K562 (cell line): ENCODE results near the gene CTNNBL1. TPM values are rescaled to one million over a fixed set of nuclear protein-coding genes. Genes with fewer than 3 reads are reported as not detected.
A peak's percentile ranks its signal among the peaks of the same experiment; 100 is the strongest.

ENCODE experiments used
- ARID2 ChIP-seq: fragments of 450-650 bp; IDR thresholded peaks from 2 replicates; pipeline ENCODE4 v1.6.1; 2017; ENCODE audit warnings: antibody characterized with exemption, mild to moderate bottlenecking
- CBX3 ChIP-seq, 2 experiments: IDR thresholded peaks; 1 replicate in 1 of 2; 2 replicates in 1 of 2; pipeline ENCODE4 v1.6.1; 2012; ENCODE audit warnings: inconsistent platforms in 2 of 2, low read length in 2 of 2, borderline replicate concordance in 1 of 2, control low read depth in 1 of 2
- EHMT2 ChIP-seq: fragments of 450-650 bp; IDR thresholded peaks from 2 replicates; pipeline ENCODE4 v1.6.1; 2018; ENCODE audit warnings: antibody characterized with exemption
- NFATC3 ChIP-seq: fragments of 450-650 bp; IDR thresholded peaks from 2 replicates; pipeline ENCODE4 v1.6.1; 2017; ENCODE audit warnings: mild to moderate bottlenecking
- RB1 ChIP-seq: fragments of 450-650 bp; IDR thresholded peaks from 2 replicates; pipeline ENCODE4 v1.6.1; 2017; ENCODE audit warnings: low read depth, mild to moderate bottlenecking
- SMARCA5 ChIP-seq: fragments of 450-650 bp; IDR thresholded peaks from 2 replicates; pipeline ENCODE4 v1.6.1; 2016
- ZFP1 ChIP-seq: fragments of 450-650 bp; formaldehyde crosslinking; IDR thresholded peaks from 2 replicates; pipeline ENCODE4 v1.4.0; 2020; ENCODE audit warnings: mild to moderate bottlenecking, mixed read lengths
- ZNF740 ChIP-seq, 3 experiments: fragments of 200-800 bp in 1 of 3; sonication (Bioruptor generic) in 1 of 3; sonication (generic) in 1 of 3; formaldehyde crosslinking in 1 of 3; IDR thresholded peaks; 2 replicates each; pipeline versions ENCODE4 v1.6.1 to v1.8.0; 2016 to 2022; ENCODE audit warnings: mild to moderate bottlenecking in 2 of 3, missing compliant biosample characterization in 2 of 3, missing genetic modification characterization in 2 of 3, missing genetic modification reagents in 1 of 3
- polyA plus RNA-seq, 8 experiments: library from polyadenylated mRNA; depleted of rRNA in 4 of 8; stranded (reverse) in 5 of 8; unstranded in 3 of 8; fragments of >200 nt; fragmentation: Nextera tagmentation in 2 of 8; fragmentation: Illumina TruSeq in 1 of 8; extraction: Ambion mirVana in 2 of 8; extraction: Trizol in 1 of 8; gene quantifications; 2 replicates each; pipeline versions ENCODE4 v1.2.1 to v1.2.3, GENCODE V29; 2011 to 2014; ENCODE audit warnings: inconsistent platforms in 1 of 8, missing spikeins in 1 of 8
- total RNA-seq, 7 experiments: library from RNA; depleted of rRNA in 6 of 7; stranded (reverse); fragments of >200 nt in 6 of 7; fragmentation: Illumina TruSeq in 2 of 7; extraction: Trizol in 2 of 7; gene quantifications; 2 replicates each; pipeline versions ENCODE4 v1.2.1 to v1.2.3, GENCODE V29; 2011 to 2021; ENCODE audit warnings: low replicate concordance in 1 of 7
- TF ChIP-seq, protein P1 (sequence below), 3 experiments: IDR thresholded peaks in 2 of 3; conservative IDR thresholded peaks in 1 of 3; 2 replicates each; pipeline ENCODE4 v1.5.1; 2011 to 2012; ENCODE audit warnings: low read length in 3 of 3, mild to moderate bottlenecking in 3 of 3, control low read depth in 2 of 3, improper control_type of control experiment in 1 of 3, inconsistent platforms in 1 of 3, low read depth in 1 of 3, mixed read lengths in 1 of 3, moderate library complexity in 1 of 3; ENCODE audit not compliant: insufficient read depth in 2 of 3
- TF ChIP-seq, protein P2 (sequence below): fragments of 250-450 bp; sonication (Bioruptor Pico); IDR thresholded peaks from 2 replicates; pipeline ENCODE4 v1.8.0; 2021; ENCODE audit warnings: borderline replicate concordance, mild to moderate bottlenecking, moderate library complexity; ENCODE audit not compliant: poor library complexity, severe bottlenecking
- TF ChIP-seq, protein P3 (sequence below): fragments of 200-600 bp; sonication (generic); IDR thresholded peaks from one replicate; pipeline ENCODE4 v1.6.1; 2012; ENCODE audit warnings: mild to moderate bottlenecking, low read depth, low read length, inconsistent platforms

CTNNBL1 gene
- total and polyA plus RNA-seq, 9 of the 15 experiments (the other 6 are each of a cell fraction or from before 2014, with no cell fraction given), result 32.4 to 85.6 (median 43.6) TPM

- TF ChIP-seq RB1 (0 out of 2 replicates have a peak, but pooled peaks have one; percentile 25), ZNF740 (CRISPR knock-in tag; IDR thresholded peaks at IDR 0.05) (peak; percentile 80; the same call in 1 of the 2 replicates), ZNF740 (tag; IDR thresholded peaks at IDR 0.05) (peak in 1 of 2 experiments; percentile 94; a peak in 2 of 4 replicates), EHMT2 (peak; percentile 99), ARID2 (peak; percentile 72), SMARCA5 (peak; percentile 68; the same call in 1 of the 2 replicates), ZFP1 (CRISPR knock-in tag) (no peak), CBX3 (IDR thresholded peaks at IDR 0.05; ENCODE audit: borderline replicate concordance in 1 of 2, low read length in 2 of 2) (peak in 1 of 2 experiments; percentile 35; a peak in 2 of 3 replicates), NFATC3 (no peak)
- TF ChIP-seq, protein P1, sequence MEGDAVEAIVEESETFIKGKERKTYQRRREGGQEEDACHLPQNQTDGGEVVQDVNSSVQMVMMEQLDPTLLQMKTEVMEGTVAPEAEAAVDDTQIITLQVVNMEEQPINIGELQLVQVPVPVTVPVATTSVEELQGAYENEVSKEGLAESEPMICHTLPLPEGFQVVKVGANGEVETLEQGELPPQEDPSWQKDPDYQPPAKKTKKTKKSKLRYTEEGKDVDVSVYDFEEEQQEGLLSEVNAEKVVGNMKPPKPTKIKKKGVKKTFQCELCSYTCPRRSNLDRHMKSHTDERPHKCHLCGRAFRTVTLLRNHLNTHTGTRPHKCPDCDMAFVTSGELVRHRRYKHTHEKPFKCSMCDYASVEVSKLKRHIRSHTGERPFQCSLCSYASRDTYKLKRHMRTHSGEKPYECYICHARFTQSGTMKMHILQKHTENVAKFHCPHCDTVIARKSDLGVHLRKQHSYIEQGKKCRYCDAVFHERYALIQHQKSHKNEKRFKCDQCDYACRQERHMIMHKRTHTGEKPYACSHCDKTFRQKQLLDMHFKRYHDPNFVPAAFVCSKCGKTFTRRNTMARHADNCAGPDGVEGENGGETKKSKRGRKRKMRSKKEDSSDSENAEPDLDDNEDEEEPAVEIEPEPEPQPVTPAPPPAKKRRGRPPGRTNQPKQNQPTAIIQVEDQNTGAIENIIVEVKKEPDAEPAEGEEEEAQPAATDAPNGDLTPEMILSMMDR (IDR thresholded peaks at IDR 0.05 in 2 of 3, conservative IDR thresholded peaks at IDR 0.05 in 1 of 3; ENCODE audit: insufficient read depth in 2 of 3, low read depth in 1 of 3, low read length in 3 of 3), result peak; percentile 67 to 73 (median 71)
- TF ChIP-seq, protein P2, sequence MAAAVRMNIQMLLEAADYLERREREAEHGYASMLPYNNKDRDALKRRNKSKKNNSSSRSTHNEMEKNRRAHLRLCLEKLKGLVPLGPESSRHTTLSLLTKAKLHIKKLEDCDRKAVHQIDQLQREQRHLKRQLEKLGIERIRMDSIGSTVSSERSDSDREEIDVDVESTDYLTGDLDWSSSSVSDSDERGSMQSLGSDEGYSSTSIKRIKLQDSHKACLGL (CRISPR knock-in tag), result no peak
- TF ChIP-seq, protein P3, sequence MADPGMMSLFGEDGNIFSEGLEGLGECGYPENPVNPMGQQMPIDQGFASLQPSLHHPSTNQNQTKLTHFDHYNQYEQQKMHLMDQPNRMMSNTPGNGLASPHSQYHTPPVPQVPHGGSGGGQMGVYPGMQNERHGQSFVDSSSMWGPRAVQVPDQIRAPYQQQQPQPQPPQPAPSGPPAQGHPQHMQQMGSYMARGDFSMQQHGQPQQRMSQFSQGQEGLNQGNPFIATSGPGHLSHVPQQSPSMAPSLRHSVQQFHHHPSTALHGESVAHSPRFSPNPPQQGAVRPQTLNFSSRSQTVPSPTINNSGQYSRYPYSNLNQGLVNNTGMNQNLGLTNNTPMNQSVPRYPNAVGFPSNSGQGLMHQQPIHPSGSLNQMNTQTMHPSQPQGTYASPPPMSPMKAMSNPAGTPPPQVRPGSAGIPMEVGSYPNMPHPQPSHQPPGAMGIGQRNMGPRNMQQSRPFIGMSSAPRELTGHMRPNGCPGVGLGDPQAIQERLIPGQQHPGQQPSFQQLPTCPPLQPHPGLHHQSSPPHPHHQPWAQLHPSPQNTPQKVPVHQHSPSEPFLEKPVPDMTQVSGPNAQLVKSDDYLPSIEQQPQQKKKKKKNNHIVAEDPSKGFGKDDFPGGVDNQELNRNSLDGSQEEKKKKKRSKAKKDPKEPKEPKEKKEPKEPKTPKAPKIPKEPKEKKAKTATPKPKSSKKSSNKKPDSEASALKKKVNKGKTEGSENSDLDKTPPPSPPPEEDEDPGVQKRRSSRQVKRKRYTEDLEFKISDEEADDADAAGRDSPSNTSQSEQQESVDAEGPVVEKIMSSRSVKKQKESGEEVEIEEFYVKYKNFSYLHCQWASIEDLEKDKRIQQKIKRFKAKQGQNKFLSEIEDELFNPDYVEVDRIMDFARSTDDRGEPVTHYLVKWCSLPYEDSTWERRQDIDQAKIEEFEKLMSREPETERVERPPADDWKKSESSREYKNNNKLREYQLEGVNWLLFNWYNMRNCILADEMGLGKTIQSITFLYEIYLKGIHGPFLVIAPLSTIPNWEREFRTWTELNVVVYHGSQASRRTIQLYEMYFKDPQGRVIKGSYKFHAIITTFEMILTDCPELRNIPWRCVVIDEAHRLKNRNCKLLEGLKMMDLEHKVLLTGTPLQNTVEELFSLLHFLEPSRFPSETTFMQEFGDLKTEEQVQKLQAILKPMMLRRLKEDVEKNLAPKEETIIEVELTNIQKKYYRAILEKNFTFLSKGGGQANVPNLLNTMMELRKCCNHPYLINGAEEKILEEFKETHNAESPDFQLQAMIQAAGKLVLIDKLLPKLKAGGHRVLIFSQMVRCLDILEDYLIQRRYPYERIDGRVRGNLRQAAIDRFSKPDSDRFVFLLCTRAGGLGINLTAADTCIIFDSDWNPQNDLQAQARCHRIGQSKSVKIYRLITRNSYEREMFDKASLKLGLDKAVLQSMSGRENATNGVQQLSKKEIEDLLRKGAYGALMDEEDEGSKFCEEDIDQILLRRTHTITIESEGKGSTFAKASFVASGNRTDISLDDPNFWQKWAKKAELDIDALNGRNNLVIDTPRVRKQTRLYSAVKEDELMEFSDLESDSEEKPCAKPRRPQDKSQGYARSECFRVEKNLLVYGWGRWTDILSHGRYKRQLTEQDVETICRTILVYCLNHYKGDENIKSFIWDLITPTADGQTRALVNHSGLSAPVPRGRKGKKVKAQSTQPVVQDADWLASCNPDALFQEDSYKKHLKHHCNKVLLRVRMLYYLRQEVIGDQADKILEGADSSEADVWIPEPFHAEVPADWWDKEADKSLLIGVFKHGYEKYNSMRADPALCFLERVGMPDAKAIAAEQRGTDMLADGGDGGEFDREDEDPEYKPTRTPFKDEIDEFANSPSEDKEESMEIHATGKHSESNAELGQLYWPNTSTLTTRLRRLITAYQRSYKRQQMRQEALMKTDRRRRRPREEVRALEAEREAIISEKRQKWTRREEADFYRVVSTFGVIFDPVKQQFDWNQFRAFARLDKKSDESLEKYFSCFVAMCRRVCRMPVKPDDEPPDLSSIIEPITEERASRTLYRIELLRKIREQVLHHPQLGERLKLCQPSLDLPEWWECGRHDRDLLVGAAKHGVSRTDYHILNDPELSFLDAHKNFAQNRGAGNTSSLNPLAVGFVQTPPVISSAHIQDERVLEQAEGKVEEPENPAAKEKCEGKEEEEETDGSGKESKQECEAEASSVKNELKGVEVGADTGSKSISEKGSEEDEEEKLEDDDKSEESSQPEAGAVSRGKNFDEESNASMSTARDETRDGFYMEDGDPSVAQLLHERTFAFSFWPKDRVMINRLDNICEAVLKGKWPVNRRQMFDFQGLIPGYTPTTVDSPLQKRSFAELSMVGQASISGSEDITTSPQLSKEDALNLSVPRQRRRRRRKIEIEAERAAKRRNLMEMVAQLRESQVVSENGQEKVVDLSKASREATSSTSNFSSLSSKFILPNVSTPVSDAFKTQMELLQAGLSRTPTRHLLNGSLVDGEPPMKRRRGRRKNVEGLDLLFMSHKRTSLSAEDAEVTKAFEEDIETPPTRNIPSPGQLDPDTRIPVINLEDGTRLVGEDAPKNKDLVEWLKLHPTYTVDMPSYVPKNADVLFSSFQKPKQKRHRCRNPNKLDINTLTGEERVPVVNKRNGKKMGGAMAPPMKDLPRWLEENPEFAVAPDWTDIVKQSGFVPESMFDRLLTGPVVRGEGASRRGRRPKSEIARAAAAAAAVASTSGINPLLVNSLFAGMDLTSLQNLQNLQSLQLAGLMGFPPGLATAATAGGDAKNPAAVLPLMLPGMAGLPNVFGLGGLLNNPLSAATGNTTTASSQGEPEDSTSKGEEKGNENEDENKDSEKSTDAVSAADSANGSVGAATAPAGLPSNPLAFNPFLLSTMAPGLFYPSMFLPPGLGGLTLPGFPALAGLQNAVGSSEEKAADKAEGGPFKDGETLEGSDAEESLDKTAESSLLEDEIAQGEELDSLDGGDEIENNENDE, result no peak
These were observed 208.0 kb downstream of the CTNNBL1 start (continued) for GRCh38 chr20:37901654-37902503.
